Peyer's patch (tissue), 4 donors: ENCODE data around the gene TNS3. TPM values are rescaled to one million over a fixed set of nuclear protein-coding genes. Genes with fewer than 3 reads are reported as not detected.

ENCODE experiments used
- DNase-seq, 3 donors: peaks; one replicate each; pipeline ENCODE4 v3.0.0-alpha.2; 2017 to 2019
- H3K27ac ChIP-seq, 4 donors: fragments of 200-600 bp; sonication (generic); one replicate each; pipeline ENCODE4 v1.5.1; 2016 to 2019
- H3K27me3 ChIP-seq, 2 donors: fragments of 200-600 bp; sonication (generic); one replicate each; pipeline ENCODE4 v1.5.1; 2019
- H3K36me3 ChIP-seq, 3 donors: fragments of 200-600 bp; sonication (generic); one replicate each; pipeline ENCODE4 v1.5.1; 2016 to 2019
- H3K4me1 ChIP-seq, 4 donors: fragments of 200-600 bp; sonication (generic); one replicate each; pipeline ENCODE4 v1.5.1; 2016 to 2019
- H3K4me3 ChIP-seq, 4 donors: fragments of 200-600 bp; sonication (generic); 1 replicate in 3 of 4; 2 replicates in 1 of 4; pipeline ENCODE4 v1.5.1; 2016 to 2019; ENCODE audit warnings: mild to moderate bottlenecking in 1 of 4
- H3K9me3 ChIP-seq, 4 donors: fragments of 200-600 bp; sonication (generic); one replicate each; pipeline ENCODE4 v1.5.1; 2016 to 2019; ENCODE audit warnings: mild to moderate bottlenecking in 1 of 4
- POLR2A ChIP-seq, 2 donors: fragments of 450-650 bp; IDR thresholded peaks; one replicate each; pipeline ENCODE4 v1.5.1; 2017; ENCODE audit warnings: antibody characterized with exemption in 2 of 2, mild to moderate bottlenecking in 2 of 2, moderate library complexity in 2 of 2
- total RNA-seq, 4 donors: library from RNA; depleted of rRNA; stranded (reverse); fragments of >200 nt; gene quantifications; one replicate each; pipeline ENCODE4 v1.1.0, GENCODE V29; 2016
- TF ChIP-seq, protein P1 (sequence below), 6 experiments: fragments of 450-650 bp in 4 of 6; fragments of 200-600 bp in 2 of 6; sonication (generic) in 1 of 6; IDR thresholded peaks; one replicate each; pipeline ENCODE4 v1.5.1; 2017 to 2019; ENCODE audit warnings: antibody characterized with exemption in 6 of 6, mild to moderate bottlenecking in 3 of 6, moderate library complexity in 1 of 6

The TNS3 gene
- total RNA-seq, 4 donors from 2014 or later: 79.5 to 157 (median 112) TPM

DNA sequence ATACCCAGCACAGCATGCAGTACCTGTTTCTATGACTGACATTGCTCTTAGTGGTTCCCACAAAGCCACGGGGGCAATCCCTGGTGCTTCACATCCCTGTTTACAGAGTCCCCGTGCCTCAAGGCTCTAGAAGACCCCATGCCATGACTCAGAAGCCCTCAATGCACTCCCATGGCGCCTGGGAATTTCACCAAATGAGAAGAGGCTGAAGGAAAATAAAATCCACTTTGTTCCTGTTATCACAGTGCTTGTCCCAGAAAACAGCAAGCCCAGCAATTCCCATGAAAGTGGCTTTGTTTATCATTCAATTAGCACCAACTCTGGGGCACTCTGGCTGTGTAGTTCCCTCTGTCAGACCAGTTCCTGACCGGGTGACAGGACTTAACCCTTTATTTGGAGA lies 268.3 kb downstream of the TNS3 start:
- H3K9me3 ChIP-seq: no peaks in the 10 kb centered on the region
- no peak for DNase-seq
- no peak overlapping the region for H3K4me3 ChIP-seq
- TF ChIP-seq POLR2A (IDR thresholded peaks at IDR 0.05): no peak
- TF ChIP-seq, protein P1, sequence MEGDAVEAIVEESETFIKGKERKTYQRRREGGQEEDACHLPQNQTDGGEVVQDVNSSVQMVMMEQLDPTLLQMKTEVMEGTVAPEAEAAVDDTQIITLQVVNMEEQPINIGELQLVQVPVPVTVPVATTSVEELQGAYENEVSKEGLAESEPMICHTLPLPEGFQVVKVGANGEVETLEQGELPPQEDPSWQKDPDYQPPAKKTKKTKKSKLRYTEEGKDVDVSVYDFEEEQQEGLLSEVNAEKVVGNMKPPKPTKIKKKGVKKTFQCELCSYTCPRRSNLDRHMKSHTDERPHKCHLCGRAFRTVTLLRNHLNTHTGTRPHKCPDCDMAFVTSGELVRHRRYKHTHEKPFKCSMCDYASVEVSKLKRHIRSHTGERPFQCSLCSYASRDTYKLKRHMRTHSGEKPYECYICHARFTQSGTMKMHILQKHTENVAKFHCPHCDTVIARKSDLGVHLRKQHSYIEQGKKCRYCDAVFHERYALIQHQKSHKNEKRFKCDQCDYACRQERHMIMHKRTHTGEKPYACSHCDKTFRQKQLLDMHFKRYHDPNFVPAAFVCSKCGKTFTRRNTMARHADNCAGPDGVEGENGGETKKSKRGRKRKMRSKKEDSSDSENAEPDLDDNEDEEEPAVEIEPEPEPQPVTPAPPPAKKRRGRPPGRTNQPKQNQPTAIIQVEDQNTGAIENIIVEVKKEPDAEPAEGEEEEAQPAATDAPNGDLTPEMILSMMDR (IDR thresholded peaks at IDR 0.05): no peak
- no peak overlapping the region for H3K27ac ChIP-seq
- peaks cover 0 to 16% (median 0%) of the 10 kb centered on the region in 3 donors for H3K36me3 ChIP-seq
- H3K27me3 ChIP-seq: no peaks in the 10 kb centered on the region
- no peaks in the 10 kb centered on the region for H3K4me1 ChIP-seq

DNA sequence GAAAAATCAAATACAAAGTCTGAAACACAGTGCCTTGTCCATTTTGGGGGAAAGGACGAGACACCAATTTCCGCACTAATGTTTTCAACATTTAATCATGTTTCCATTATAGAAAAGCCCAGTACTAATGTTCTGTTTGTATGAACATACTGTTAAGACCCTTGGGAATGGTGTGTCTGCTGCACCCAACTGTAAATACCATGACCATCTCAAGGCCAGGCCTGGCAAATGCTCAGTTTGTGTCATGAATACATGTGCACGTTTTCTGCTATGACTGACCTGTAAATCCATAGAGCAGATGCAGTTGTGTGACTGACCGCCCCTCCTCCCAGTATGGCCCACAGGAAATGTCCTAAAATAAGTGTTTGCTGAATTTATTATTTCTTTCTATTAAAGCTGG lies 270.0 kb downstream of the TNS3 start:
- H3K4me1 ChIP-seq: no peaks in the 10 kb centered on the region
- H3K36me3 ChIP-seq: peaks cover 0 to 9% (median 0%) of the 10 kb centered on the region in 3 donors
- DNase-seq: no peak
- H3K9me3 ChIP-seq: no peaks in the 10 kb centered on the region
- H3K27me3 ChIP-seq: no peaks in the 10 kb centered on the region
- no peak overlapping the region for H3K27ac ChIP-seq
- TF ChIP-seq, protein P1 (IDR thresholded peaks at IDR 0.05): no peak
- no peak for TF ChIP-seq POLR2A (IDR thresholded peaks at IDR 0.05)
- no peak overlapping the region for H3K4me3 ChIP-seq

DNA sequence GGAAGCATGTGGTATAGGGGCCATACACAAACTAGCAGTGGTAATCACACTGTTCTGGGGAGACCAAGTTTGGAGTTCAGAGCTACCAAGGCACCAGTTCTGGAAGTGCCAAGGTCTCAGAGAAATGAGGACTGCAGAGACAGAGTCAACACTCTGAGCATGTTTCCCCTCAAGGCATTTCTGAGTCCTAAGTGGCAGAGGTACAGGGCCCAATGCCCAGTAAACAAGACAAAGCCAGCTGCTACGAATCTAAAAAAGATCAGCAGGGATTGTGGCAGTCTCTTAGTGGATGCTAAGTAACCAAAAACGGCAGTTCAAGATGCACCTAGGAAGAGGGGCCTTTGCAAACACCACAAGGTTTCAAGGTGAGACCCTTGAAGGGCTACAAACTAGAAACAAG lies 271.9 kb downstream of the TNS3 start:
- Histone ChIP-seq H3K4me1 (no peaks in the 10 kb centered on the region), H3K36me3 (peaks cover 0 to 8% (median 0%) of the 10 kb centered on the region in 3 donors), H3K4me3 (no peak overlapping the region), H3K9me3 (no peaks in the 10 kb centered on the region), H3K27ac (no peak overlapping the region), H3K27me3 (no peaks in the 10 kb centered on the region)
- TF ChIP-seq, protein P1 (IDR thresholded peaks at IDR 0.05): no peak
- no peak for TF ChIP-seq POLR2A (IDR thresholded peaks at IDR 0.05)
- DNase-seq: no peak

DNA sequence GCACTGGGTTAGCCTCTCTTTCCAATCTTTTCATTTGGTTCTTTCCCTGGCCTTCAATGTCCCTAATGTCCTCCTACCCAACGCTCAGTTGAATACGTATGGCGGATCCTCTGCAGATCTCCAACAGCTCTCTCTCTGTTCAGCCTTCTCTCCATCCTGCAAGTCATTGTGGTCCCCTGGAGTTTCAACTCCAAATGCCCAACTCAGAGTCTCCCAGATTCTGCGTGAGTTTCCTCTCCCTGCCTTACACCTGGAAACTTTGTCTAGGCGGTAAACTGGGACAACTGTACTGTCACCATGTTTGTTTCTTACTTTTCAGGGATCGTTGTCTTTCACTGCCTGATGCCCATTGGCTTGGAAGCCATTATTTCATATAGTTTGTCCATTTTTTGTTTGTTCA lies 273.1 kb downstream of the TNS3 start:
- no peak overlapping the region for H3K4me3 ChIP-seq
- H3K27me3 ChIP-seq: no peaks in the 10 kb centered on the region
- no peak for TF ChIP-seq POLR2A (IDR thresholded peaks at IDR 0.05)
- TF ChIP-seq, protein P1 (IDR thresholded peaks at IDR 0.05): no peak
- H3K27ac ChIP-seq: no peak overlapping the region
- no peak for DNase-seq
- peaks cover 0 to 20% (median 0%) of the 10 kb centered on the region in 3 donors for H3K36me3 ChIP-seq
- H3K9me3 ChIP-seq: no peaks in the 10 kb centered on the region
- no peaks in the 10 kb centered on the region for H3K4me1 ChIP-seq

DNA sequence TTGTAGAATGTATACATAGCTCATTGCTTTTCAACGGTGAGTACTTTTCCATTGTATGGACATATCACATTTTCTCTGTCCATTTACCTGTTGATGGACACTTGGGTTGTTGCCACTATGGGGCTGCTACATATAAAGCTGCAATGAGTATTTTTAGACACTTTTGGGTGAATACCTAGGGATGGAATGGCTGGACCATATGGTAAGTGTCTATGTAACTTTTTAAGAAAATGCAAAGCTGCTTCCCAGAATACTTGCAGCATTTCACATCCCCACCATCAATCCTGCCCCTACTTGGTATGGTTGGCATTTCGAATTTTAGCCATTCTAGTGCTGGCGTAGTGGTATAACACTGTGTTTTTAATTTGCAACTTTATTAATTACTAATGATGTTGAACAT lies 274.6 kb downstream of the TNS3 start:
- DNase-seq: no peak
- Histone ChIP-seq H3K36me3 (peaks cover 0 to 32% (median 0%) of the 10 kb centered on the region in 3 donors), H3K27ac (no peak overlapping the region), H3K4me3 (no peak overlapping the region), H3K9me3 (no peaks in the 10 kb centered on the region), H3K27me3 (no peaks in the 10 kb centered on the region), H3K4me1 (no peaks in the 10 kb centered on the region)
- TF ChIP-seq, protein P1 (IDR thresholded peaks at IDR 0.05): no peak
- TF ChIP-seq POLR2A (IDR thresholded peaks at IDR 0.05): no peak
